Jurkat, Clone E6-1 (cell line): ENCODE measurements around the gene LY6G6F.

ENCODE experiments used
- DNase-seq: peaks from one replicate; pipeline ENCODE4 v3.0.0-alpha.2; 2011; ENCODE audit warnings: low read depth, low spot score
- H3K4me3 ChIP-seq: 2 replicates; pipeline ENCODE4 v1.5.1; 2011; ENCODE audit warnings: mild to moderate bottlenecking, low read length, control low read depth, moderate library complexity

Gene LY6G6F

DNA sequence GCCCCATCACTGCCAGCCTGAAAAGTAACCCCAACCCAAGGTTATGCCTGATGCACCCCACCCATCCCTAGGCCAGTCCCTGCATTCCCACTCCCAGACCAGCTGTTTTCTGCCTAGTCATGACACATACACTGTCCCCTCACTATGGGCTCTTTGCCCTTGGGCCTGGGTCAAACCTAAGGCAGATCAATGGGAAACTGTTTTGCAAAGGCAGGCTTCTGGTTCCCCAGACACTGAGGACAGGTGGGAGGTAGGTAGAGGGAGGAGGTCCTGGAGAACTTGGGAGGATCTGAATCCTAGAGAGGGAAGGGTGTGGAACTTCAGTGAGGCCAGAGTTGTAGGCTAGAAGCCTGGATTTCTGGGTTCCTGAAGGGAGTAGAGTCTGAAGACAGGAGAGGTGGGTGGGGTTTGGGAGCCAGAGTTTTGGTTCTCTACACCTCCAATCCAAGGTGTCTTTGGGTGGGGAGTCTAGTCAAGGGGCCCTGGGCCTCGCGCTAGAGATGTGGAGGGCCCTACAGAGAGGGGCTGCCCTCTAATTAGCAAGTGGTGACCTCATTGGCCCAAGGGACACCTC lies 27.7 kb downstream of the LY6G6F start:
- no peak for DNase-seq
- peak overlapping the region; percentile 98 for H3K4me3 ChIP-seq

DNA sequence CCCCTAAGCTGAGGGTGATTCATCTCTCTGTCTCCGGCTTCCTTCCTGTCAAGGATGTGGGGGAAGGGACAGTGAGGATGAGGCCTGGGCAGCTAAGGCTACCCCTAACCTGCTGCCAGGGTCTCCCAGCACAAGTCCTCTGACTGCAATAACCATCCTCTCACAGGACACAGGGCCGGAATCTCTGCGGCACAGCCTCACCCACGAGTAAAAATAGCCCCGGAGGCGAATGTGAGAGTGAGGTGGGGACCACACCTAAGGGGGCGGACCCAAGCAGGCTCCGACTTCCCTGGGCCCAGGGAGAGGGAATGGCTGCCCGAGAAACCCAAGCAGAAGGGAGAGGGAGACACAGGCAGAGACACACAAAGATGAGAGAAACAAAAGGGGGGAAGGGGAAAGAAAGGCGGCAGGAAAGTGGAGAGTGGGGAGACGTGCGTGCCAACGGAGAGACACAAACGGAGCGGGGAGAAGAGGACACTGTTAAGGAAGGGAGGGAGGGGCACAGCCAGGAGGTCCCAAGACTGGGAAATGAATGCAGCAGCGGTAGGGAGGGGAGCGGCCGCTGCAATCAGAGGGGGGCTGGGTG lies 28.2 kb downstream of the LY6G6F start:
- DNase-seq = peak; percentile 53
- peak overlapping the region; percentile 98 for H3K4me3 ChIP-seq

DNA sequence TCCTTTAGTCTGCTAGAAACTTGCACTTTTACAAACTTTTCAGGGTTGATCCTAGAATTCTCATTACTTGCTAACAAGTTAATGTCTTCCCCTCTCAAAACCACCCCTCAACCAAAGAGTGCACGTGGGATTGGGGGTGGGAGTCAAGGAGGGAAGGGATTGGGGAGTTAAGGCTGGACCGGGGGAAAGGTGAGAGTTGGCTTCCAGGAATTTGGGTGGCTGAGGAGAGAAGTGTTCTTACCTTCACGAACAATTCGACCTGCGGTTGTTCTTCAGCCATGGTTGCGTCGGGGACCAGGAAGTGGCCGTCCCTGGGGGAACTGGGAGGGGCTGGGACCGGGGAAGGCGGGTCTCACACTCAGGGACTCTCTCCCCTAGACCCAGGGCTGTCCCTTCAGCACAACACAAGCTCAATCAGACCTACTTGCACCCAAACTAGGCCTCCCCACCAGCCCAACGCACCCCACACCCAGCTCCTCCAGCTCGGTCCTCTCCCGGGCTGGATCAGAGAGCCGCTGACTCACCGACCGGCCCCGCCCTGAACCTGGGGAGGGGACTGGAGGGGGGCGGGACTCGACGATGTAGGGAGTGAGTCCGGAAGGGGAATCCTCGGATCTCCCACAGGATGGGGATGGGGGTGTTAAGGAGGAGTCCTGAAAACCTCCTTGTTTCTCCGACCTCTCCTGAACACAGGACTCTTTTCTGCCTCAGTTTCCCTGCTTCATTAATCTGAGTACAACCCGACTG lies 29.5 kb downstream of the LY6G6F start, which contains the start of gene CLIC1:
CLIC1 (minus strand) TSS at position 510 of the 747 bp plus-strand sequence; CDS start at position 280, 230 bp downstream.
- H3K4me3 ChIP-seq = peak within 1 kb of the TSS; percentile 98
- peak; percentile 73 for DNase-seq

DNA sequence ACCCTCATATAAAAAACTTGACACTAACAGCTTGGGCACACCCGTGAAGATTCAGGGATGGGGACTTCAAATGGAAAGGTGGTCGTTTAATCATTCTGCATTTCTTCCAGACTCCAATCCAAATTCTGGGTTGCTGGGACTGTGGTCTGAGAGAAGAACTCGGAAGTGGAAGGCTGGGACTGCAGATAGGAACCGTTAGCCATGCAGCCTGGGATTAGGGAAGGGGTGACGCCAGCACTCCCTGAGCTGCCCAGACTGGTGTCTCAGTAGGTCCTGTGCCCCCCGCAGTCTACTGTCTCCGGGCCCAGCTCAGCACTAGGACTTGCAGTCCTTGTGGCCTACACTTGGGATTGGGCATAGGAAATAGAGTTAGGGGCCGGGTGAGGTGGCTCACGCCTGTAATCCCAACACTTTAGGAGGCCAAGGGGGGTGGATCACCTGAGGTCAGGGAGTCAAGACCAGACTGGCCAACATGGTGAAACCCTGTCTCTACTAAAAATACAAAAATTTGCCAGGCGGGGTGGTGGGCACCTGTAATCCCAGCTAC lies 30.2 kb downstream of the LY6G6F start:
- peak overlapping the region; percentile 98 for H3K4me3 ChIP-seq
- DNase-seq = no peak

DNA sequence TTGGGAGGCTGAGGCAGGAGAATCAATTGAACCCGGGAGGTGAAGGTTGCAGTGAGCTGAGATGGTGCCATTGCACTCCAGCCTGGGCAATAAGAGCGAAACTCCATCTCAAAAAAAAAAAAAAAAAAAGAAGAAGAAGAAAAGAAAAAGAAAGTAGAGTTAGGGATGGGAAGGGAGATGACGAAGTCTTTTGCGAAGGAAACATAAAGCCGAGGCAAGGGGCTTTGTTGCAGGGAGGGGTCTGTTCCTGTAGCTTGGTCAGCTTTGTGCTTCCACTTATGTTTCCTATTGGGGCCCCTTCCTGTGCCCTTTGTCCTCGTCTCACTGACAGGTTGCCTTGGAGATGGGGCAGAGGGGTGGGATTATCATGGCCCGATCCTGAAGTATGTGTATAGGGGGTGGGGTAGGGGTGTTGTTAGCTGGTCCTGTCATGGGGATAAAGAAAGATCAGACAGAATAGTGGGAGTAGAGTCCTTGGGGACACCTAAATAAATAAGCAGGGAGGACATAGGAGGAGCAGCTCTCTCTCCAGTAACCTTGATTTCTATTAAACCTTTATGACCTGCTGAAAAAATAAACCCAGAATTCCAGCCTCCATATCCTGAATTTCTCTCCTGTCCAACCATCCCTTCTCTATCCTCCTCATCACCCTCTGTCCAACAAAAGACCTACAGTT lies 30.8 kb downstream of the LY6G6F start:
- DNase-seq = peak; percentile 67
- H3K4me3 ChIP-seq = peak overlapping the region; percentile 98

DNA sequence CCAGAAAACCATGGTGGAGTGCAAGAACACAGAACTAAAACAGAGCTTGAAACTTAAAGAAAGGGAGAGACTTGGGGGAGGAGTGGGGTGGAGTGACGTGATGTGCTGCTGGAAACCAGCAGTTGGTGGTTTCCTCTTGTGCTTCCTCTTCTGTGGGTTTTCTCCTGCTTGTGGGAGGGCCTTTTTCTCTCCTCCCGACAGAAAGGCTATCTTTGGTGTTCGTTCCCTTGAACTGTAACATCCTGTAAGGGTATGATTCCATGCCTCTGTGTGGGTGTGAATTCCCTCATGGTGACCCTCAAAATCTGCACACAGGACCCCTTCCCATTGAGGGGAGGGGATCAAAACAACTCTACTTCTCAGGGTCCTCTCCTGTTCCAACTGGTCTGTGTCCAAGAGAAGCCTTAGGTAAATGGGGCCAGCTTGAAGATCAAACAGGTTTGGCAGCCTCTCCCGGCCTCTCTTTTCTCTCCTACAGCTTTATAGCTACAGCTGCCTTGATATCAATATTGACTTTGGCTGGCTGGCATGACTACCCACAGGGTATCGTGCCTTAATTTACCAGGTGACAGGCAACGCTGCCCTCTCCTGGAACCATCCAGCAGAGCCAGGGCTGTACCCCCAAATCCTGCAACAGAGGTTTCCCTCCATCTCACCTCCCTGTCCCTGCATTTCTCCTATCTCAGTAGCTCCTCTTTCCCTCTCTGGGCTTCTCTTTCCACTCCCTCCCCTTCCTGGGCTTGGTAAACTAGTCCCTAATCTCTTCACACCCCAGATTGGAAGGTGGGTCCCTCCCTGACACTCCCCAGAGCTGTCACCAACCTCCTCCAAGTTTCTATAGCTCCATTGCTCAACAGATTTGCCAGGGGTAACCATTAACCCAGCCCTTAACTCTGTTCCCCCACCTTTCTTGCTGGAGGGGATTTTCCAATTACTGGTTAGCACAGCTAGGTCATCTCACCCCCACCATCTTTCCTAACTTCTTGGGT lies 31.6 kb downstream of the LY6G6F start:
- peak overlapping the region; percentile 98 for H3K4me3 ChIP-seq
- peak; percentile 98 for DNase-seq

DNA sequence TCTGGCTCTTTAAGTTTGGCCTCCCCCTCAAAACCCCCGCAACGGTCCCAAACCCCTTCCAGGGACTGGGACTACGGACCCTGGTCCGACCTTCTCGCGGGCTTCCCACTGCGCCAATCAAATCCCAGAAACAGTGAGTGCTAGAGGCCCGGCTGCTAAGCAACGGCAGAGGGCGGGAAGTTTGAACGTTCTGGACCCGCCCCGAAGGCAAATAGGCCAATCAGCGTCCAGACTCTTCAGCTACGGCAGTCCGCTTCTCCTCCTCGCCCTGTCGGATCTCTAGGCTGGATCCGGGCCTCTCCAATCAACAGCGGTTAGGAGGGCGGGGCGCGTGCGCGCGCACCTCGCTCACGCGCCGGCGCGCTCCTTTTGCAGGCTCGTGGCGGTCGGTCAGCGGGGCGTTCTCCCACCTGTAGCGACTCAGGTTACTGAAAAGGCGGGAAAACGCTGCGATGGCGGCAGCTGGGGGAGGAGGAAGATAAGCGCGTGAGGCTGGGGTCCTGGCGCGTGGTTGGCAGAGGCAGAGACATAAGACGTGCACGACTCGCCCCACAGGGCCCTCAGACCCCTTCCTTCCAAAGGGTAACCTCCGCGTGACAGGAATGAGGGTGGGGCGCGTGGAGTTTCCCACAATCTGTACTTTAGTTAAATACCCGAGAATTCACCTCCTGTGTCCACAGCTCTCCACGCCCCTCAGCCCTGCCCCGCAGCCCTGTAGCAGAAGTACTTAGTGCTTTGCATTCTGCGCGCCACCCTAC lies 33.2 kb downstream of the LY6G6F start, which contains the start of gene MSH5:
MSH5 (plus strand) TSS at position 367 of the 758 bp plus-strand sequence. CDS start 462 bp downstream, outside the sequence.
- peak within 1 kb of the TSS; percentile 98 for H3K4me3 ChIP-seq
- peak; percentile 99 for DNase-seq

DNA sequence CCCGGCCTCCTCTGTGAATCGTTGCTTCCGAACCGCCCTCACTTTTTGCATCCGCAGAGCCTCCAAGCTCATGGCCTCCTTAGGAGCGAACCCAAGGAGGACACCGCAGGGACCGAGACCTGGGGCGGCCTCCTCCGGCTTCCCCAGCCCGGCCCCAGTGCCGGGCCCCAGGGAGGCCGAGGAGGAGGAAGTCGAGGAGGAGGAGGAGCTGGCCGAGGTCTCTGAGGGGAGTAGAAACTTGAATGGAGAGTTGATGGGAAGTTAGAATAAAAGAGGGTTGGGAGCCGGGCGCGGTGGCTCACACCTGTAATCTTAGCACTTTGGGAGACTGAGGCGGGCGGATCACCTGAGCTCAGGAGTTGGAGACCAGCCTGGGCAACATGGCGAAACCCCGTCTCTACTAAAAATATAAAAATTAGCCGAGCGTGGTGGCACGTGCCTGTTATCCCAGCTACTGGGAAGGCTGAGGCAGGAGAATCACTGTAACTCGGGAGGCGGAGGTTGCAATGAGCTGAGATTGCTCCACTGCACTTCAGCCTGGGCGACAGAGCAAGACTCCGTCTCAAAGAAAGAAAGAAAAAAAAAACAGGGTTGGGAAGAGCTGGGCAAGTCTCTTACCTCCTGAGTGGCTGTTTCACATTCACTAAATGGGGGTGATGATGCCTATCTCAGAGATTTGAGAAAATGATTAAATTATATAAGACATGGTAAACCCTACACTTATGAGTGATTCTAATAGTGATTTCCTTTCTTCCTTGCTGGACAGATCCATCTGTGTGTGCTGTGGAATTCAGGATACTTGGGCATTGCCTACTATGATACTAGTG lies 33.9 kb downstream of the LY6G6F start:
- no peak for DNase-seq
- peak overlapping the region; percentile 98 for H3K4me3 ChIP-seq

DNA sequence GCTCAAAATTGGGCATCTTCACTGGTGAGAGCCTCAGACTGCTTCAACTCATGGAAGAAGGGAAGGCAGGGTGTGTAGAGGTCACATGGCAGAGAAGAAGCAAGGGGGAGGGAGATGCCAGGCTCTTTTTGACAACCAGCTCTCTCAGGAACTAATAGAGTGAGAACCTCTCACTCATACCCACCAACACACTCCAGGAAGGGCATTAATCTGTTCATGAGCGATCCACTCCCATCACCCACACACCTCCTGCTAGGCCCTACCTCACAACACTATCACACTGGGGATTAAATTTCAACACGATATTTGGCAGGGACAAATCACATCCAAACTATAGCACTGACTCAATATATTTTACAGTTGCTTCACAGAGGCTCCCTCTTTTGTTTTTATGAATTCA lies 35.1 kb downstream of the LY6G6F start:
- H3K4me3 ChIP-seq = no peak overlapping the region
- DNase-seq = no peak

DNA sequence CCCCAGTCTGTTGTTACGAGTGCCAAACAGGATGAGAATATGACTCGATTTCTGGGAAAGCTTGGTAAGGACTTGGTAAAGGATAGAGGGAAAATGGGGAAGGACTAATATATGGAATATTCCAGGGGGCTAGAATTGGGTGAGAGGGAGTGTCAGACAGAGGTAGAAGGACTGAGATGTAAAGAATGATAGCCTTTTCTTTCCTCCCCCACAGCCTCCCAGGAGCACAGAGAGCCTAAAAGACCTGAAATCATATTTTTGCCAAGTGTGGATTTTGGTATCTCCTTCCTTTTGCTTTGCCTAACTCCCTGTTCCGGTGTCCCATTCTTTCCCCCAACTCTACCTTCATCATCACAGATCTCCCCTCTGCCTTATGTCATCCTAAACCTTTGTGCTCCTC lies 36.2 kb downstream of the LY6G6F start:
- DNase-seq = no peak

DNA sequence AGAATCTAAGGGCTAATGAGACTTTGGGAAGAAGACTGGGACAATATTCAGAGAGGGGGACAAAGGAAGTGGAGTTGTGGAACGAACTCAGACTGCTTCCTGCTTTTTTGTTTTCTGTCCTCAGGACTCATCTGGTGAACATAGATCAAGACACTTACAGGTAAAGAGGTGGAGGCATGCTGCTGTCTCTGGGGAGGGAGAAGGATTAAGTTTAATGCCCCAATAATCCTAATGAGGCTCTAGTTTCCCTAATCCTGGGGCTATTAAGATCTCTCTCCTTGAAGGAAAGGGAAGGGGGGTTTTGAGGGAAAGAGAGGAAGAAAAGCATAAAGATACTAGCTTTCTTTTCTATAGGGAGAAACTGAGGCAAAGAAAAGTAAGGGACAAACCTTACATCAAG lies 37.8 kb downstream of the LY6G6F start:
- no peak for DNase-seq
- no peak overlapping the region for H3K4me3 ChIP-seq

More for the DNA sequence above, 36.2 kb downstream of the LY6G6F start:
- no peak overlapping the region for H3K4me3 ChIP-seq

DNA sequence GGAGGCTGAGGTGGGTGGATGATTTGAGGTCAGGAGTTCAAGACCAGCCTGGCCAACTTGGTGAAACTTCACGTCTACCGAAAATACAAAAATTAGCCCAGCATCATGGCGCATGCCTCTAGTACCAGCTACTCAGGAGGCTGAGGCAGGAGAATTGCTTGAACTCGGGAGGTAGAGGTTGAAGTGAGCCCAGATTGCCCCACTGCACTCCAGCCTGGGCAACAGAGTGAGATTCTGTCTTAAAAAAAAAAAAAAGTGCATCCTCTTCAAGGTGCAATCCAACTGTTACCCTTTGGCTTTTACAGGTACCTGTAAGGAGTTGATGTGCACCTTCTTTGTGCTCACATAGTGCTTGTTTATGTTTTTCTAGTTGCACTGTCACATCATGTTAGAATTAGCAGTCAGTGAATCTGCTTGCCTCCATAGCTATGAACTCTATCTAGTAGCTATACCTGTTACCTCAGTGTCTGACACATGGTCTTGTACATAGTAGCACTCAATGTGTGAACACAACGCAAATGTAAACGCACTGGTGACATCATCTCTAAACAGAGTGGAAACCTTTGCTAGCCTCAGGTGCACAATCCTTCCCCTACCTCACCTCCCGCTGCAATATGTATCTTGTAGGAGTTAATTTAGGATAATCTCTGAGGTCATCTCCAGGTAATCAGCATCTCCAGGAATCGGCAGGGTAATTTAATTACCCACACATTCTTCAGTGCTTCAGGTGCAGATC lies 42.8 kb downstream of the LY6G6F start:
- no peak for DNase-seq
- no peak overlapping the region for H3K4me3 ChIP-seq

DNA sequence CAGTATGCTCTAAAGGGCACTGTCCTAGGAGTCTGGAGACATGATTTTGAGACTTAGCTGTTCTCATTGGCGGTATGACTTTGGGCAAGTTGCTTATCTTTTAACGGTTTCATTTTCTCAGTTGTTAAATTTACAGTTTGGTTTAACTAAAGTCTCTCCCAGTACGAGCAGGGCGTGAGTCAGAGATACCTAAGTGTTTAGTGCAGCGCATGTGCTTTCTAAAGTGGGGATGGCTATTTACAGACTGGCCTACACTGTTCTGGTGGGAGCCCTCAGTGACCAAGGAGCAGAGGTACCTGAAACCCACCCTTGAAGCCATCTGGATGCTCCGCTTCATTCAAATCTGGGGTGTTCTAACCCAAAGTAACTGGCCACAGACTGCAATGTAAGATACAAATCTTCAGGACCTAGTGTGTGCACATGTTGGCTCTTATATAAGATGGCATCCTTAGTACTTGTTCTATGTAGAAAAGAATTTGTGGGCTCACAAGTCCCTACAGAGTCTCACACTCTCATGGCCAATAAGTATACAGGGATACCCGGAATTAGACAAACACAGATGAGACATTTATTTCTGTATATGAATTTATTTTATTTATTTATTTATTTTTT lies 43.9 kb downstream of the LY6G6F start:
- DNase-seq = no peak
- H3K4me3 ChIP-seq = no peak overlapping the region

DNA sequence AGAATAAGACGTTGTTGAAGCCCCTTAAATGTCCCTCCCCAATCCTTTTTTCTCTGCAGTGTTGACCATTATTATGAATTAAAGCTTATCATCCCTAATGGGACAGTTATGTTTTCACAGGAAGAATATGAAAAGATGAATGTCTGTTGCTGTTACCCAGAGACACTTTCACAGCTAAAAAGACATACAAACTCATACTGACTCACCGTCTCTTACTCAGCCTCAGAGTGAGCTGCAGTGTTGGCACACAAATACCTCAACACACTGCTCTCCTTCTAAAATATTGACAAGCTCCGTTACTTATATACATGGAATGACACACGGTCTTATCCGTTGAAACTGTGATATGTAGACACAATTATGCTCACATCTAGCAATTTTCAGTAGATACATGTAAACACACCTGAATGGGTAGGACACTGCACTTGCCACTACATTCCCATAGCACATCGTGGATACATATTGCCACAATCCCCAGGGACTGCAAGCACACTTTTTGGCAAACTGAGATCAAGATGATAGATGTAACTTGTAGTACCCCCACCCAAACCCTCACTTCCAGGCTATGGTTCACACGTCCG lies 46.2 kb downstream of the LY6G6F start:
- no peak for DNase-seq
- H3K4me3 ChIP-seq = no peak overlapping the region

DNA sequence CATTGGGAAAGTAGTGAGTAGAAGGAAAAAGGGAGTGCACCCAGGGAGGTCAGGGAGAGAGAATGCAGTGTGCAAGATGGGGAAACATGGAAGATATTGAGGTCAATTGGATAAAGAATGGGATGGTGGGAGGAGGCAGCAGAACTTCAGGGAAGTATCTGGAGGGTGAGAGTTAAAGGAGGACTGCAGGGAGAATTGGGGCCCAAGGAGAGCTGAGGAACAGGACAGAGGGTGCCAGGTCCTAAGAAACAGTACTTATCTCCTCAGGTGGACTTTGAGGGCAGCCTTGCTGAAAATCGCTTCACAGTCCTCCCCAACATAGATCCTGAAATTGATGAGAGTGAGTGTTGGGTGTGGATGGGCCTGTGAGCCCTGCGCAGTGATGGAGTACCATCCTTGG lies 51.6 kb downstream of the LY6G6F start:
- H3K4me3 ChIP-seq = no peak overlapping the region
- no peak for DNase-seq
